ENCODE data around the gene LRRK2.

- TF ChIP-seq POLR2A (IDR thresholded peaks at IDR 0.05): peak in 1 of 4 donors; percentile 12
- no peak for TF ChIP-seq POLR2AphosphoS5 (IDR thresholded peaks at IDR 0.05)
- TF ChIP-seq CTCF (IDR thresholded peaks at IDR 0.05): no peak
Observed at GRCh38 chr12:40228727-40229126, 3.9 kb downstream of the LRRK2 start.
